DND-41 (cell line): Measurements from ENCODE around the gene RCAN2.

ENCODE experiments used
- EZH2 ChIP-seq: IDR thresholded peaks from 3 replicates; pipeline ENCODE4 v1.6.1; 2012; ENCODE audit warnings: borderline replicate concordance, low read depth, mild to moderate bottlenecking, moderate library complexity, low read length, inconsistent platforms; ENCODE audit not compliant: severe bottlenecking
- TF ChIP-seq, protein P1 (sequence below): IDR thresholded peaks from 2 replicates; pipeline ENCODE4 v1.5.1; 2012; ENCODE audit warnings: borderline replicate concordance, low read length, moderate library complexity, mild to moderate bottlenecking; ENCODE audit not compliant: poor library complexity, severe bottlenecking; ENCODE audit errors: extremely low read depth

DNA sequence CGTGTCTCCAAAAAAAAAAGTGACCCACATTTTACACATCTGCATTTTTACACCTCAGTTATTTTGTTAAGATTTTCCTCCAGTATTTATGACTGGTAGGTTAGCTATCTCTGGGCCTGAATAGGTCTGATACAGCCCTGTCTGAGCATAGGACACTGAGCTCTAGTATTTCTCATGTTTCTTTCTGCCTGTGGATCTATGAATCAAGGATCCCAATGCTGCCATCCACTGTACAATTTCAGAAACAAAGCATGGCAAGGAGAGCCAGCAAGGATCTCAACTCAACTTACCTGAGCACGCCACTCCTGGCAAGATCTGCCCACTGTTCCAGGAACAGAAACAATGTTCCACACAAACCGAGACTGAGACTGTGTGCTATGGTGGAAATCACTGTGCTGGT is 284.1 kb downstream of the RCAN2 start:
- TF ChIP-seq, protein P1, sequence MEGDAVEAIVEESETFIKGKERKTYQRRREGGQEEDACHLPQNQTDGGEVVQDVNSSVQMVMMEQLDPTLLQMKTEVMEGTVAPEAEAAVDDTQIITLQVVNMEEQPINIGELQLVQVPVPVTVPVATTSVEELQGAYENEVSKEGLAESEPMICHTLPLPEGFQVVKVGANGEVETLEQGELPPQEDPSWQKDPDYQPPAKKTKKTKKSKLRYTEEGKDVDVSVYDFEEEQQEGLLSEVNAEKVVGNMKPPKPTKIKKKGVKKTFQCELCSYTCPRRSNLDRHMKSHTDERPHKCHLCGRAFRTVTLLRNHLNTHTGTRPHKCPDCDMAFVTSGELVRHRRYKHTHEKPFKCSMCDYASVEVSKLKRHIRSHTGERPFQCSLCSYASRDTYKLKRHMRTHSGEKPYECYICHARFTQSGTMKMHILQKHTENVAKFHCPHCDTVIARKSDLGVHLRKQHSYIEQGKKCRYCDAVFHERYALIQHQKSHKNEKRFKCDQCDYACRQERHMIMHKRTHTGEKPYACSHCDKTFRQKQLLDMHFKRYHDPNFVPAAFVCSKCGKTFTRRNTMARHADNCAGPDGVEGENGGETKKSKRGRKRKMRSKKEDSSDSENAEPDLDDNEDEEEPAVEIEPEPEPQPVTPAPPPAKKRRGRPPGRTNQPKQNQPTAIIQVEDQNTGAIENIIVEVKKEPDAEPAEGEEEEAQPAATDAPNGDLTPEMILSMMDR: no peak
- no peak for TF ChIP-seq EZH2
